Retinal pigment epithelial cell (primary cell): ENCODE data around the gene NETO2.
"Not testable (repeated sequence)": the region's sequence is repeated elsewhere in the genome, so short reads cannot be mapped to it uniquely, and the experiment has no call there.

Source experiments
- DNase-seq: peaks from one replicate; pipeline ENCODE4 v3.0.0-alpha.2; 2010; ENCODE audit warnings: low read depth
- H3K4me3 ChIP-seq: 2 replicates; pipeline ENCODE4 v1.5.1; 2011; ENCODE audit warnings: mild to moderate bottlenecking, low read length, control low read depth, moderate library complexity
- TF ChIP-seq, protein P1 (sequence below): conservative IDR thresholded peaks from 2 replicates; pipeline ENCODE4 v1.5.1; 2011; ENCODE audit warnings: low read depth, low read length, control low read depth, inconsistent platforms

Gene NETO2

DNA sequence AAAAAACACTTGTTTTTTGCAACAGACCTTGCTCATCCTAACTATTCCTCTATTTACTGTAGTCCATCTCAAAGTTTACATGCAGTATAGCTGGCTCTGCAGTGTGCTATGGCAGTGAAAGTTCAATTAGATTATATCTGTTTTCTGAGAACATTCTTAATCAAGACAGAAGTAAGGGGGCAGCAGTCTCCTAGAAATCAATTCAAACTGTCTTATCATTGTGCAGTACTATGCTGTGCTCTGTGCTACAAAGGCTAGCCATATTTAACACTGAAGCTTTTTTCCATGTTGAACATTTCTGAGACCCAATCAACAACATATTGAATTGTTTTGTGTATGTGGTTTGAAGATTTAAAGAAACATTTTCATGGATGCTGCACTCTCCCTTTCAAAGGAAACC, 11.4 kb downstream of the NETO2 start:
- TF ChIP-seq, protein P1, sequence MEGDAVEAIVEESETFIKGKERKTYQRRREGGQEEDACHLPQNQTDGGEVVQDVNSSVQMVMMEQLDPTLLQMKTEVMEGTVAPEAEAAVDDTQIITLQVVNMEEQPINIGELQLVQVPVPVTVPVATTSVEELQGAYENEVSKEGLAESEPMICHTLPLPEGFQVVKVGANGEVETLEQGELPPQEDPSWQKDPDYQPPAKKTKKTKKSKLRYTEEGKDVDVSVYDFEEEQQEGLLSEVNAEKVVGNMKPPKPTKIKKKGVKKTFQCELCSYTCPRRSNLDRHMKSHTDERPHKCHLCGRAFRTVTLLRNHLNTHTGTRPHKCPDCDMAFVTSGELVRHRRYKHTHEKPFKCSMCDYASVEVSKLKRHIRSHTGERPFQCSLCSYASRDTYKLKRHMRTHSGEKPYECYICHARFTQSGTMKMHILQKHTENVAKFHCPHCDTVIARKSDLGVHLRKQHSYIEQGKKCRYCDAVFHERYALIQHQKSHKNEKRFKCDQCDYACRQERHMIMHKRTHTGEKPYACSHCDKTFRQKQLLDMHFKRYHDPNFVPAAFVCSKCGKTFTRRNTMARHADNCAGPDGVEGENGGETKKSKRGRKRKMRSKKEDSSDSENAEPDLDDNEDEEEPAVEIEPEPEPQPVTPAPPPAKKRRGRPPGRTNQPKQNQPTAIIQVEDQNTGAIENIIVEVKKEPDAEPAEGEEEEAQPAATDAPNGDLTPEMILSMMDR: peak; percentile 16
- no peak for DNase-seq
- H3K4me3 ChIP-seq: no peak overlapping the region

DNA sequence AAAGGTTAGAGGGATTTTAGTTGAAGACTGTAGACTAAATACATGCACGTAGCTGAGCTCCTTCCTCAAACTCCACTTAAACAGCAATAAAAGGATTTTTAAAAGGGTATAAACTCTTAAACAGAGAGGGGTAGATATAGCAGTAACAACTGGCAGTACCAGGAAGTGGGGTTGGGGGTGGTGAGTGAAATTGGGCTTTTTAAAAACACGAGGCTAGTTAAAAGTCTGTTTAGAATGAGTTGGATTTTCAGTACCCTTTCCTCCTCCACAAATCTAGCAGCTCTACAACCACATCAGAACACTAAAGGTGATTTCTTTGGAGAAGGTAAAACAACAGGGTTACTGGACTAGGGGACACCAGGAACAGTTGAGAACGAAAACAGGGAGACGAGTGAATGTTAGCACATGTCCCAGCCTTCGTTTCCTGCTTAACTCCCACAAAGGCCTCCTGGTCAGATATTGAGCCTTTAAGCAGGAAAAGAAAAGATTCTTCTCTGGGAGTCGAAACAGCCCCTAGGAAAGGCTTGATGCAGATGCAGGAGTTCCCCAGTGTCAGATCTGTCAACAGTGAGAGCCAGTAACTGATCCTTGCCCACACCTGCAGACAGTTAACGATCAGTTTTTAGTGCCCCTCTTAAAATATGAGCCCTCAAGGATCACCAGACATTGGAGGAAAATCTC, 13.8 kb downstream of the NETO2 start:
- DNase-seq: no peak
- TF ChIP-seq, protein P1: no peak
- no peak overlapping the region for H3K4me3 ChIP-seq

DNA sequence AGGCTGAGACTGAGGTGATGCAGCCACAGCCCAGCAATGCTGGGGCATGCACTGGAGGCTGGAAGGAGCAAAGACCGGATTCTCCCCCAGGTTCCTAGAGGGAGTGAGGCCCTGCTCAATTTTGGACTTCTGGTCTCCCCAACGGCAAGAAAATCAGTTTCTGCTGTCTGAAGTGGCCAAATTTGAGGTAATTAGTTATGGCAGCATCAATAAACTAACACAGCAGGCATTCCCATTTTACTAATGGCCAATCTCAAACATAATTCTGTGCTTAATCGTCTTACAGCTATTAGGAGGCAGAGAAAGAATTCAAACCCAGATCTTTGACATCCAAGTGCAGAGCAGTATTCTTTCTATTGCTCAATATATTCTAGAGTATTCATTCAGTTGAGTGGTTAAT, 16.2 kb downstream of the NETO2 start:
- H3K4me3 ChIP-seq: no peak overlapping the region
- no peak for DNase-seq
- TF ChIP-seq, protein P1: no peak

DNA sequence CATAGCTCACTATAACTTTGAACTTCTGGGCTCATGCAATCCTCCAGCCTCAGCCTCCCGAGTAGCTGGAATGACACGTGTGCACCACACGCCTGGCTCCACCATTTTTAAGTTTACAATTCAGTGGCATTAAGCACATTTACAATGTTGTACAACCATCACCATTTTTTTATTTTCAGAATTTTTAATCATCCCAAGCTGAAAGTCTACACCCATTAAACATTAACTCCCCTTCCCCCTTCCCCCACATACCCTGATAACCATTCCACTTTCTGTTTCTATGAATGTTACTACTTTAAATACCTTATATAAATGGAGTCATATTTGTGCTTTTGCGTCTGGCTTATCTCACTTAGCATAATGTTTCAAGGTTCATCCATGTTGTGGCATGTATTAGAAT, 18.0 kb downstream of the NETO2 start:
- no peak for DNase-seq
- TF ChIP-seq, protein P1: no peak
- no peak overlapping the region for H3K4me3 ChIP-seq

DNA sequence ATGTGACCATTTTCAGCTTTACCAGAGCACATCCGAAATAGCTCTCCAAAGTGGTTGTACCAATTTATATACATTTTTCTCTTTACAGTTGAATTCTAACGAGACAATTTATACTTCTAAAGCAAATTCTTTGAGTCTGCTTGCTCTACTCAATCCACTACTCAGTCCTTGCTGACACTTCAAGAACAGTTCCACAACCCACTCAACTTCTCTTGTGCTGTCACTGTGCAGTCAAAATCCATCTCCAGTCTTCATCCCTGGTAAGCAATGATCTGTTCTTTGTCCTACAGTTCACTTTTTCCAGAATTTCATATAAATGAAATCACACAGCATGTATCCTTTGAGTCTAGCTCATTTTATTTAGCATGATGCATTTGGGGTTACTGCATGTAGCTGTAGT, 30.6 kb downstream of the NETO2 start:
- H3K4me3 ChIP-seq: no peak overlapping the region
- no peak for DNase-seq
- TF ChIP-seq, protein P1: no peak

DNA sequence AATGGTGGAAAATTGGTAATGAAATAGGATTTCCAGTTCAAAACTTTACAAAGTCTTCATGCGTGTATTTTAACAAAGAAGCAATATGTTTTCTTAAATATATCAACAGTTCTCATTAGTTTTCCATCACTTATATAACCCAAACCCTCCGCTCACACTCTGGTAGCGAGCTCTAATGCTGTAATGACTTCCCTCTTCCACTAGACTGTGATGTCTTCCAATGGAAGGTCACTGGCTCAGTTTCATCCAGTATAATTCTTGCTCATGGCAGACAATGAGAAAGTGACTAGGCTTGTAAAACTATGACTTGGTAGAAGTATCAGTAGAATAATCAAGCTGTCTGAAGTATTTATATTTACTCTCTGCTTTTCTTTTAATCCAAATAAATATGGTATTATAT, 32.8 kb downstream of the NETO2 start:
- no peak overlapping the region for H3K4me3 ChIP-seq
- DNase-seq: no peak
- TF ChIP-seq, protein P1: no peak

DNA sequence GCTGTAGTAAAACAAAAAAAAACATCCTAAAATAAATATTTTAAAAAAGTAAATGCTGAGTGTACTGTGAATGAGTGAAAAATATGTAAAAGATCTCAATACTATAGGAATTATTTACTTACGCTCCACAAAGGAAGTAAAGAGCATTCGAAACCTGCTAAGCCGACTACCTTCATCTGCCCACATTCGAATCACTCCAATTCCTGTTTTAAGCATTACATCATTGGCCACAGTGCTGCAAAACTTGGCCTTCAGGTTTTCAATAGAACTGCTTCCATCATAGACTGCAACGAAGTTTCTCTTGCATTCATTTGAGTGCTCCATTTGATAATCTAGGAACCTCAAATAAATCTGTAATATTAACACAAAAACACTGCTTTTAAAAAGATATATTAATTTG, 34.4 kb downstream of the NETO2 start:
- no peak overlapping the region for H3K4me3 ChIP-seq
- no peak for DNase-seq
- TF ChIP-seq, protein P1: no peak

DNA sequence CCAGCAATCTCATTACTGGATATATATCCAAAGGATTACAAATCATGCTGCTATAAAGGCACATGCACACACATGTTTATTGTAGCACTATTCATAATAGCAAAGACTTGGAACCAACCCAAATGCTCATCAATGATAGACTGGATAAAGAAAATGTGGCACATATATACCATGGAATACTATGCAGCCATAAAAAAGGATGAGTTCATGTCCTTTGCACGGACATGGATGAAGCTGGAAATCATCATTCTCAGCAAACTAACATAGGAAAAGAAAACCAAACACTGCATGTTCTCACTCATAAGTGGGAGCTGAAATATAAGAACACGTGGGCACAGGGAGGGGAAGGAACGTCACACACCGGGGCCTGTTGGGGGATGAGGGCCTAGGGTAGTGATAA, 40.8 kb downstream of the NETO2 start:
- H3K4me3 ChIP-seq, DNase-seq: not testable (repeated sequence)

DNA sequence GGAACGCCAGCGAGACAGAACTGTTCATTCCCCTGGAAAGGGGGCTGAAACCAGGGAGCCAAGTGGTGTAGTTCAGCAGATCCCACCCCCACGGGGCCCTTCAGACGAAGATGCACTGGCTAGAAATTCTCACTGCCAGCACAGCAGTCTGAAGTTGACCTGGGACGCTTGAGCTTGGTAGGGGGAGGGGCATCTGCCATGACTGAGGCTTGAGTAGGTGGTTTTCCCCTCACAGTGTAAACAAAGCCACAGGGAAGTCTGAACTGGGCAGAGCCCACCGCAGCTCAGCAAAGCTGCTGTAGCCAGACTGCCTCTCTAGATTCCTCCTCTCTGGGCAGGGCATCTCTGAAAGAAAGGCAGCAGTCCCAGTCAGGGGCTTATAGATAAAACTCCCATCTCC, 46.6 kb downstream of the NETO2 start:
- H3K4me3 ChIP-seq, DNase-seq: not testable (repeated sequence)
